GM08714 (cell line): ENCODE measurements around the gene OAS2.

Experiments
- H3K4me3 ChIP-seq: fragments of 200-500 bp; sonication (Bioruptor generic); 2 replicates; pipeline ENCODE4 v1.5.1; 2014; ENCODE audit warnings: mild to moderate bottlenecking, low read length, inconsistent platforms
- ZNF274 ChIP-seq: IDR thresholded peaks from 2 replicates; pipeline ENCODE4 v1.6.1; 2012; ENCODE audit warnings: mild to moderate bottlenecking, low read depth, low read length

The OAS2 gene

GRCh38 chr12:112964067-112964670, 14.2 kb upstream of the OAS2 start:
- TF ChIP-seq ZNF274: no peak
- no peak overlapping the region for H3K4me3 ChIP-seq

- no peak overlapping the region for H3K4me3 ChIP-seq
- no peak for TF ChIP-seq ZNF274
These were observed 13.4 kb upstream of the OAS2 start for GRCh38 chr12:112964915-112965314.

GRCh38 chr12:112965643-112966042, 12.7 kb upstream of the OAS2 start:
- no peak overlapping the region for H3K4me3 ChIP-seq
- no peak for TF ChIP-seq ZNF274

- no peak for TF ChIP-seq ZNF274
- H3K4me3 ChIP-seq: no peak overlapping the region
These were observed 11.0 kb upstream of the OAS2 start for GRCh38 chr12:112967306-112967705.

- no peak for TF ChIP-seq ZNF274
These were observed 10.5 kb upstream of the OAS2 start for GRCh38 chr12:112967858-112968257.

GRCh38 chr12:112969547-112970306, 8.6 kb upstream of the OAS2 start:
- no peak overlapping the region for H3K4me3 ChIP-seq
- no peak for TF ChIP-seq ZNF274

More at GRCh38 chr12:112967858-112968257, 10.5 kb upstream of the OAS2 start:
- H3K4me3 ChIP-seq: no peak overlapping the region

GRCh38 chr12:112970391-112970790, 7.9 kb upstream of the OAS2 start:
- TF ChIP-seq ZNF274: no peak
- no peak overlapping the region for H3K4me3 ChIP-seq

GRCh38 chr12:112971248-112971647, 7.1 kb upstream of the OAS2 start:
- H3K4me3 ChIP-seq: no peak overlapping the region
- no peak for TF ChIP-seq ZNF274

GRCh38 chr12:112973011-112973735, 5.1 kb upstream of the OAS2 start:
- no peak overlapping the region for H3K4me3 ChIP-seq
- no peak for TF ChIP-seq ZNF274

- no peak overlapping the region for H3K4me3 ChIP-seq
- TF ChIP-seq ZNF274: no peak
These were observed 4.5 kb upstream of the OAS2 start for GRCh38 chr12:112973818-112974231.

- no peak for TF ChIP-seq ZNF274
- H3K4me3 ChIP-seq: no peak overlapping the region
These were observed 3.4 kb upstream of the OAS2 start for GRCh38 chr12:112974904-112975303.

- no peak for TF ChIP-seq ZNF274
- H3K4me3 ChIP-seq: no peak overlapping the region
These were observed 1.2 kb upstream of the OAS2 start for GRCh38 chr12:112977139-112977538.

GRCh38 chr12:112977641-112978040, 678 bp upstream of the OAS2 start:
- H3K4me3 ChIP-seq: peak overlapping the region; percentile 61; the same call in 1 of the 2 replicates
- TF ChIP-seq ZNF274: no peak

GRCh38 chr12:112979041-112979680, 842 bp downstream of the OAS2 start:
- peak overlapping the region; percentile 96 for H3K4me3 ChIP-seq
- no peak for TF ChIP-seq ZNF274
